KMS-11 (cell line): ENCODE results near the gene CTIF.

Experiments
- H2AFZ ChIP-seq: fragments of 200-600 bp; sonication (generic); 2 replicates; pipeline ENCODE4 v1.6.1; 2016; ENCODE audit warnings: antibody characterized with exemption, mixed run types, low read depth
- H3K27ac ChIP-seq: fragments of 200-600 bp; sonication (generic); 2 replicates; pipeline ENCODE4 v1.6.1; 2016; ENCODE audit warnings: mild to moderate bottlenecking, mixed run types
- H3K27me3 ChIP-seq: fragments of 200-600 bp; sonication (generic); 2 replicates; pipeline ENCODE4 v1.6.1; 2017; ENCODE audit warnings: mild to moderate bottlenecking, low read depth, mixed run types, moderate library complexity; ENCODE audit not compliant: insufficient read depth
- H3K36me3 ChIP-seq: fragments of 200-600 bp; sonication (generic); 2 replicates; pipeline ENCODE4 v1.6.1; 2017; ENCODE audit warnings: mild to moderate bottlenecking, mixed run types; ENCODE audit not compliant: insufficient read depth
- H3K4me1 ChIP-seq: fragments of 200-600 bp; sonication (generic); 2 replicates; pipeline ENCODE4 v1.6.1; 2016; ENCODE audit warnings: mild to moderate bottlenecking, low read depth, mixed run types; ENCODE audit not compliant: poor library complexity, severe bottlenecking
- H3K4me2 ChIP-seq: fragments of 200-600 bp; sonication (generic); 2 replicates; pipeline ENCODE4 v1.7.0; 2016; ENCODE audit warnings: mild to moderate bottlenecking, mixed run types
- H3K4me3 ChIP-seq: fragments of 200-600 bp; sonication (generic); IDR thresholded peaks from 2 replicates; pipeline ENCODE4 v1.6.1; 2017; ENCODE audit warnings: low read depth, low read length, mixed read lengths; ENCODE audit not compliant: insufficient read depth
- H3K79me2 ChIP-seq: fragments of 200-600 bp; sonication (generic); 2 replicates; pipeline ENCODE4 v1.6.1; 2016; ENCODE audit warnings: low read depth, mixed run types; ENCODE audit not compliant: insufficient read depth
- H3K9ac ChIP-seq: fragments of 200-600 bp; sonication (generic); 2 replicates; pipeline ENCODE4 v1.6.1; 2016; ENCODE audit warnings: mild to moderate bottlenecking, mixed run types
- H4K20me1 ChIP-seq: fragments of 200-600 bp; sonication (generic); 2 replicates; pipeline ENCODE4 v1.6.1; 2016; ENCODE audit warnings: mild to moderate bottlenecking, mixed run types; ENCODE audit not compliant: insufficient read depth
- CTCF ChIP-seq: fragments of 200-600 bp; sonication (generic); conservative IDR thresholded peaks from 2 replicates; pipeline ENCODE4 v1.6.1; 2017; ENCODE audit warnings: low read depth, mild to moderate bottlenecking, antibody characterized with exemption, low read length, moderate library complexity, mixed read lengths

Gene CTIF

GRCh38 chr18:48673456-48673852 is 134.6 kb downstream of the CTIF start:
- Histone ChIP-seq H3K9ac (no peak overlapping the region), H3K4me2 (no peak overlapping the region), H3K4me3 (no peak overlapping the region), H3K27me3 (no peaks in the 10 kb centered on the region), H3K4me1 (peaks cover 12% of the 10 kb centered on the region), H3K27ac (no peak overlapping the region), H3K36me3 (no peaks in the 10 kb centered on the region), H4K20me1 (no peaks in the 10 kb centered on the region), H2AFZ (no peak overlapping the region), H3K79me2 (no peaks in the 10 kb centered on the region)
- TF ChIP-seq CTCF: no peak

GRCh38 chr18:48673853-48674721 is 135.3 kb downstream of the CTIF start:
- Histone ChIP-seq H4K20me1 (no peaks in the 10 kb centered on the region), H3K9ac (no peak overlapping the region), H2AFZ (no peak overlapping the region), H3K4me2 (no peak overlapping the region), H3K27ac (no peak overlapping the region), H3K36me3 (no peaks in the 10 kb centered on the region), H3K27me3 (no peaks in the 10 kb centered on the region), H3K79me2 (no peaks in the 10 kb centered on the region), H3K4me1 (peaks cover 12% of the 10 kb centered on the region), H3K4me3 (no peak overlapping the region)
- TF ChIP-seq CTCF: no peak

- Histone ChIP-seq H3K79me2 (no peaks in the 10 kb centered on the region), H2AFZ (no peak overlapping the region), H3K9ac (no peak overlapping the region), H3K36me3 (no peaks in the 10 kb centered on the region), H3K27ac (no peak overlapping the region), H3K4me2 (no peak overlapping the region), H3K4me3 (no peak overlapping the region), H4K20me1 (no peaks in the 10 kb centered on the region), H3K27me3 (no peaks in the 10 kb centered on the region), H3K4me1 (peaks cover 12% of the 10 kb centered on the region)
- no peak for TF ChIP-seq CTCF
Measured at GRCh38 chr18:48674758-48675351, 136.0 kb downstream of the CTIF start.

GRCh38 chr18:48675352-48675761 is 136.5 kb downstream of the CTIF start:
- no peaks in the 10 kb centered on the region for H3K27me3 ChIP-seq
- peak overlapping the region; percentile 33; the same call in 1 of the 2 replicates for H2AFZ ChIP-seq
- H3K36me3 ChIP-seq: no peaks in the 10 kb centered on the region
- H3K27ac ChIP-seq: no peak overlapping the region
- peak; percentile 96 for TF ChIP-seq CTCF
- H3K79me2 ChIP-seq: no peaks in the 10 kb centered on the region
- no peaks in the 10 kb centered on the region for H4K20me1 ChIP-seq
- peak overlapping the region; percentile 41 for H3K4me2 ChIP-seq
- peaks cover 12% of the 10 kb centered on the region for H3K4me1 ChIP-seq
- H3K9ac ChIP-seq: no peak overlapping the region
- H3K4me3 ChIP-seq: no peak overlapping the region
